GM12864 (cell line): ENCODE measurements around the gene CDH13.

ENCODE experiments used
- DNase-seq: peaks from one replicate; pipeline ENCODE4 v3.0.0-alpha.2; 2011; ENCODE audit warnings: low read depth
- H3K4me3 ChIP-seq: 2 replicates; pipeline ENCODE4 v1.5.1; 2011; ENCODE audit warnings: mild to moderate bottlenecking, low read depth, low read length, control low read depth
- TF ChIP-seq, protein P1 (sequence below): IDR thresholded peaks from 2 replicates; pipeline ENCODE4 v1.5.1; 2011; ENCODE audit warnings: low read depth, mild to moderate bottlenecking, moderate library complexity, low read length, control low read depth, inconsistent platforms; ENCODE audit errors: missing control alignments

CDH13 gene

GRCh38 chr16:82820855-82821254, 194.1 kb downstream of the CDH13 start:
- no peak overlapping the region for H3K4me3 ChIP-seq
- DNase-seq = no peak
- TF ChIP-seq, protein P1, sequence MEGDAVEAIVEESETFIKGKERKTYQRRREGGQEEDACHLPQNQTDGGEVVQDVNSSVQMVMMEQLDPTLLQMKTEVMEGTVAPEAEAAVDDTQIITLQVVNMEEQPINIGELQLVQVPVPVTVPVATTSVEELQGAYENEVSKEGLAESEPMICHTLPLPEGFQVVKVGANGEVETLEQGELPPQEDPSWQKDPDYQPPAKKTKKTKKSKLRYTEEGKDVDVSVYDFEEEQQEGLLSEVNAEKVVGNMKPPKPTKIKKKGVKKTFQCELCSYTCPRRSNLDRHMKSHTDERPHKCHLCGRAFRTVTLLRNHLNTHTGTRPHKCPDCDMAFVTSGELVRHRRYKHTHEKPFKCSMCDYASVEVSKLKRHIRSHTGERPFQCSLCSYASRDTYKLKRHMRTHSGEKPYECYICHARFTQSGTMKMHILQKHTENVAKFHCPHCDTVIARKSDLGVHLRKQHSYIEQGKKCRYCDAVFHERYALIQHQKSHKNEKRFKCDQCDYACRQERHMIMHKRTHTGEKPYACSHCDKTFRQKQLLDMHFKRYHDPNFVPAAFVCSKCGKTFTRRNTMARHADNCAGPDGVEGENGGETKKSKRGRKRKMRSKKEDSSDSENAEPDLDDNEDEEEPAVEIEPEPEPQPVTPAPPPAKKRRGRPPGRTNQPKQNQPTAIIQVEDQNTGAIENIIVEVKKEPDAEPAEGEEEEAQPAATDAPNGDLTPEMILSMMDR = no peak

- no peak for DNase-seq
- TF ChIP-seq, protein P1 = no peak
- H3K4me3 ChIP-seq = no peak overlapping the region
Observed at GRCh38 chr16:82824408-82824807, 197.6 kb downstream of the CDH13 start.

- DNase-seq = no peak
- H3K4me3 ChIP-seq = no peak overlapping the region
- TF ChIP-seq, protein P1 = no peak
Observed at GRCh38 chr16:82829301-82829700, 202.5 kb downstream of the CDH13 start.

- TF ChIP-seq, protein P1 = no peak
- no peak overlapping the region for H3K4me3 ChIP-seq
- DNase-seq = no peak
Observed at GRCh38 chr16:82830944-82831343, 204.2 kb downstream of the CDH13 start.

DNA sequence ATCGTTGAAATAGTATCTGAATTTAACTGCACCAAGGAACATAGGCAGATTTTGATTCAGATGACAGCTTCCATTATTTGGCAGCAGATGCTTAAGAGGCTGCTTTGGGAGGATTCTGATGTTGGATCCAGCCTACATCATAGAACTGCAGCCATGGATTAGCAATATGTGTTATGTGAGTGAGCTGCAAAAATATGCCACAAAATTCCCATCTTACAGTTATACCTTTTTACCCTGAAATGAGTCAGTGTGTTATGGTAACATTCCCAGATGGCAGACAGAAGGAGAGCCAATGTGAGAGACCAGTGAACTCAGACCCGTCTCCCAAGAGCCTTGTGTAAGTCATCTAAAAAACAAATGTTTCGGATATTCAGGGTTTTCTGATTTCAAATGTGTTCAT, 206.1 kb downstream of the CDH13 start:
- no peak for DNase-seq
- TF ChIP-seq, protein P1 = no peak
- H3K4me3 ChIP-seq = no peak overlapping the region

- H3K4me3 ChIP-seq = no peak overlapping the region
- TF ChIP-seq, protein P1 = no peak
- DNase-seq = no peak
Observed at GRCh38 chr16:82833378-82833993, 206.7 kb downstream of the CDH13 start.

DNA sequence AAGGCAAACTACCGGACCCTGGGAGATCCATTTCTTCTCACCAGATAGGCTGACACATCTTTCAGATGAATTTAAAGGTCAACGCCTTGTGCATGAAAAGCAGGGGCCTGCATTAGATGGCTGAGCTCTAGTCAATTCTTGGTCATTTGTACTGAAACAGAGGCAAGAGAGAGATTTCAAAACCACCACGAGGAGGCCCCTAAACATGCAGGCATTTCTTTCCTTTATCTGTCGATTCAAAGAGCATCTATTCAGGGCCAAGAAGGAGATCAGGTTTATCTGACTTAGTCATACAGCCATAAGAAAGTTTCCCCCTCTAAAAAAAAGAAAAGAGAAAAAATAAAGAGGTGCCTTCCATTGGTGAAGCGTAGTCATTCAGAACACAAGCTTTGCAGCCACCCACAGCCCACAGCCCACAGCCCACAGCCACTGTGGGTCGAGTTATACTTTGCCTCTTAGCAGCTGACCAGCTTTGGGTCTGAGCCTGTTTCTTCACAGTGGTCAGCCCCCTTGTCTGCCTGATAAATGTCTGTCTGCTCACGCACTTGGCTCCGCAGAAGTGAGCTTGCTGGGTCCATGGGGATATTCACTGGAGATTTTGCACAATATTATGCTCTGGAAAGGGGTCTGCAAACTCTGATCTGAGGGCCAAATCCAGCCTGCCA, 207.5 kb downstream of the CDH13 start:
- H3K4me3 ChIP-seq = no peak overlapping the region
- DNase-seq = no peak
- TF ChIP-seq, protein P1 = no peak
